SK-N-SH (cell line): ENCODE data around the gene RARG.

Experiments used
- POLR2AphosphoS5 ChIP-seq: IDR thresholded peaks from 2 replicates; pipeline ENCODE4 v1.6.1; 2012; ENCODE audit warnings: low read depth, low read length
- SMC3 ChIP-seq: IDR thresholded peaks from 2 replicates; pipeline ENCODE4 v1.6.1; 2012; ENCODE audit warnings: low read depth, low read length, improper control_type of control experiment
- TAF1 ChIP-seq: IDR thresholded peaks from 2 replicates; pipeline ENCODE4 v1.6.1; 2012; ENCODE audit warnings: low read depth, mild to moderate bottlenecking, low read length, moderate library complexity, borderline replicate concordance
- TF ChIP-seq, protein P1 (sequence below): fragments of 200-600 bp; sonication (generic); IDR thresholded peaks from 2 replicates; pipeline ENCODE4 v1.6.1; 2017; ENCODE audit warnings: antibody characterized with exemption, mild to moderate bottlenecking, moderate library complexity

DNA sequence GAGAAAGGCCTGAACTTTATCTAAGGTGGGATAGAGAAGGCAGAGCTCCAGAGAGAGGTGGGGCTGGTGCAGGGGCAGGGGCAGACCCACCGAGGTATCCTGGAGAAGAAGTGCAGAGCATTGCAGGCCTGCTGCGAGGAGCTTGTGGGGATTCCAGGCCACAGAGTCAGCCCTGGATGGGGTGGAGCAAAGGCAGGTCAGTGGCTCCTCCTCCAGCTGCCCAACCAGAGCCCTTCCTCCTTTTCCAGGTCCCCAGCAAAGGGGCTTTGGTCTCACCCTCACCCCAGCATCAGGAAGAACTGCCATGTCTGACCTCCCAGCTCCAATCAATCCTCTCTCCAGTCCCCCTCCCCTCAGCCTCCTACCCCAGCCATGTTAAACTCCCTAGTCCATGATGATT lies 71.3 kb downstream of the RARG start:
- no peak for TF ChIP-seq TAF1
- TF ChIP-seq, protein P1, sequence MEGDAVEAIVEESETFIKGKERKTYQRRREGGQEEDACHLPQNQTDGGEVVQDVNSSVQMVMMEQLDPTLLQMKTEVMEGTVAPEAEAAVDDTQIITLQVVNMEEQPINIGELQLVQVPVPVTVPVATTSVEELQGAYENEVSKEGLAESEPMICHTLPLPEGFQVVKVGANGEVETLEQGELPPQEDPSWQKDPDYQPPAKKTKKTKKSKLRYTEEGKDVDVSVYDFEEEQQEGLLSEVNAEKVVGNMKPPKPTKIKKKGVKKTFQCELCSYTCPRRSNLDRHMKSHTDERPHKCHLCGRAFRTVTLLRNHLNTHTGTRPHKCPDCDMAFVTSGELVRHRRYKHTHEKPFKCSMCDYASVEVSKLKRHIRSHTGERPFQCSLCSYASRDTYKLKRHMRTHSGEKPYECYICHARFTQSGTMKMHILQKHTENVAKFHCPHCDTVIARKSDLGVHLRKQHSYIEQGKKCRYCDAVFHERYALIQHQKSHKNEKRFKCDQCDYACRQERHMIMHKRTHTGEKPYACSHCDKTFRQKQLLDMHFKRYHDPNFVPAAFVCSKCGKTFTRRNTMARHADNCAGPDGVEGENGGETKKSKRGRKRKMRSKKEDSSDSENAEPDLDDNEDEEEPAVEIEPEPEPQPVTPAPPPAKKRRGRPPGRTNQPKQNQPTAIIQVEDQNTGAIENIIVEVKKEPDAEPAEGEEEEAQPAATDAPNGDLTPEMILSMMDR: no peak
- TF ChIP-seq SMC3: no peak
- no peak for TF ChIP-seq POLR2AphosphoS5
